Activated CD4-positive, CD25-positive, alpha-beta regulatory T cell (primary cell): ENCODE data around the gene CDH4.

ENCODE experiments used
- DNase-seq, 4 experiments: peaks; one replicate each; lab custom pipeline; 2025; lab: John Stamatoyannopoulos, UW

CDH4 gene

GRCh38 chr20:61880706-61881105 is 628.6 kb downstream of the CDH4 start:
- no peak for DNase-seq

- DNase-seq = no peak
These were observed 629.4 kb downstream of the CDH4 start for GRCh38 chr20:61881416-61881815.

- no peak for DNase-seq
These were observed 629.8 kb downstream of the CDH4 start for GRCh38 chr20:61881861-61882260.

DNA sequence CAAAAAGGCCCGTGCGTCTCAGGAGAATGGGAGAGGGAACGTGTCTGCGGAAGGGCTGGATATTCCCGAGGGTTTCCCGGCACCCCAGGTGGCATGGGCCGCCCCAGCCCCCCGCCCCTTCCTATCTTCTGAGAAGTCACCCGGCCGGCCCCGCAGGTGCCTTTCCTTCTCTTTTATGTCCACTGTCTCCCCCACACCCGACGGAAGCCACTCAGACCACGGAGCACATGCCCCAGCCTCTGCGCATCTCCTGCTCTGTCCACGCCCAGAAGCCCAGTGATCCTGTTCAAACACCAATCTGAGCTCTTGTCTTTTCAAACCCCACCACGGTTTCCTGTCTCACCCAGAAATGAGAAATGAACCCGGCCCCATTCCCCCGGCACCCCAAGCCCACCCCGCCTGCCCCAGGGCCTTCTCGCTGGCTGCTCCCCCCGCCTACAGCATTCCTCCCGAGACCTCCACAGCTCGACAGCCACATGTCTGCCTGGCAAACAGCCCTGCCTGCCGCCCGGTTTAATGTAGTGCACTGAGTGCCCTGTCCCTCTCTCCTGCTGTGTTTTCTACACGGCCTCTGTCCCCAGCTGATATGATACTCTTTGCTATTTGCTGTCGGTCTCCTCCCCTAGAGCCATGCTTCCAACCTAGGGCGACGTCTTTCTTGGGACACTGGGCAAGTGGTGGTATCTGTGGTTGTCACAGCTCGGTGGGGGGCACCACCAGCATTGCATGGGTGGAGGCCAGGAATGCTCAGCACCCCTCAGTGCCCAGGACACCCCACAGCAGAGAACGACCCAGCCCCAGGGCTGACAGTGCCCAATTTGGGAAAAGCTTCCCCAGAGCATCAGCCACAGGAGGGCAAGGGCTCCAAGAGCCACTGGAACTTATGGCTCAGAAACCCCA is 630.9 kb downstream of the CDH4 start:
- no peak for DNase-seq

DNA sequence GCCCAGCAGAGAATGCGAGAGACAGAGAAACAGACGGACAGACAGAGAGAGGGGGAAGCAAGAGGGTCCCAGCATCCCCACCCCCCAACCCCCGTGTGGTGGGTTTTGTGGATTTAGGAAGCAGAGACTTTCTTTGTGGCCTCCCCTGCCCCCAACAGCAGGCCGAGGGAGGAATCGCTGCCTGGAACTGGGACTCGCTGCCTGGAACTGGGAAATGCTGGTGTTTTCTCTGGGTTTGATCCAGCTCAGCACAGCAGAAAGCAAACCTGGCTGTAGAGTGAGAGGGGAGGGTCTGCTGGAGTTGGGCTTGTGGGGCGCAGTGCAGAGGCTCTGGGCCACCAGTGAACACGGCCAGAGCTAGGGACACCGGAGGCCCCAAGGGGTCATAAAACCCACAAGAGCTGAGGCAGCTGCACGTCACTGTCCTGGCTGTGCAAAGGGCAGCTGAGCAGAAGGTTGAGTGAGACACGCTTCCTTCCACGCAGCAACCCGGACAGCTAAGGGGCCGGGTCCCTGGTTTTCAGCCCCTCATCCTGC is 631.9 kb downstream of the CDH4 start:
- no peak for DNase-seq

GRCh38 chr20:61884571-61885389 is 632.7 kb downstream of the CDH4 start:
- no peak for DNase-seq

GRCh38 chr20:61885759-61886715 is 634.0 kb downstream of the CDH4 start:
- DNase-seq = no peak

- DNase-seq = no peak
These were observed 634.9 kb downstream of the CDH4 start for GRCh38 chr20:61886721-61887595.

DNA sequence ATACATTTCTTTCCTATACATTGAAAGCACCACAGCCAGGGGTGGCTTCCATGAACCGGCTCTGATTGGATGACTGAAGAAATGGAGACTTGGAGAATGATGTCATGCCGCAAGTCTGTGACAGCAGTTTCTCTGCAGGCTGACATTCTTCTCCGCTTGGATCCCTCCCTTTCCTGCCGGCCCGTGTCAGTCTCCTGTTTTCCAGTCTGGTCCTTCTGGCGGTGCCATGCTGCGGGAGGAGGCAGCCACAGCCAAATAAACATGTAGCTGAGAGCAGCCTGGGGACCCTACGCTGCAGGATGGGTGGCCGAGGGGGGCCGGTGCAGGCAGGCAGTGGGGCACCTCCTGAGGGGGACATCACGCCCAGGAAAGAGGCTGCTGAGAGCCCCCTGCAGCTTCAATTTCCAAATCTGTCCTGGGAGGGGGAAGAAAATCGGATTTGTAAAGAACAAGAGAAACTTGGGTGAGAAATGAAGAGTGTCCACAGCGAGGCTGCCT is 635.6 kb downstream of the CDH4 start:
- DNase-seq = no peak

GRCh38 chr20:61888101-61888865 is 636.2 kb downstream of the CDH4 start:
- no peak for DNase-seq

GRCh38 chr20:61889659-61890058 is 637.6 kb downstream of the CDH4 start:
- no peak for DNase-seq

DNA sequence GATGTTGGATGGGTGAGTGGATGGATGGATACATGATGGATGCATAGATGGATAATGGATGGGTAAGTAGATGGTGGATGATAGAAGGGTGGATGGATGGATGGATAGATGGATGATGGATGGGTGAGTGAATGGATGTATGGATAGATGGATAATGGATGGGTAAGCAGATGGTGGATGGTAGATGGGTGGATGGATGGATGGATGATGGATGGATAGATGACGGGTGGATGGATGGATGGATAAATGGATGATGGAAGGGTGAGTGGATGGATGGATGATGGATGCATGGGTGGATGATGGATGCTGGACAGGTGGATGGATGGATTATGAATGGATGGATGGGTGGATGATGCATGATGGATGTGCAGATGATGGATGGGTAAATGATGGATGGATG is 638.1 kb downstream of the CDH4 start:
- no peak for DNase-seq

GRCh38 chr20:61891476-61891875 is 639.4 kb downstream of the CDH4 start:
- no peak for DNase-seq

DNA sequence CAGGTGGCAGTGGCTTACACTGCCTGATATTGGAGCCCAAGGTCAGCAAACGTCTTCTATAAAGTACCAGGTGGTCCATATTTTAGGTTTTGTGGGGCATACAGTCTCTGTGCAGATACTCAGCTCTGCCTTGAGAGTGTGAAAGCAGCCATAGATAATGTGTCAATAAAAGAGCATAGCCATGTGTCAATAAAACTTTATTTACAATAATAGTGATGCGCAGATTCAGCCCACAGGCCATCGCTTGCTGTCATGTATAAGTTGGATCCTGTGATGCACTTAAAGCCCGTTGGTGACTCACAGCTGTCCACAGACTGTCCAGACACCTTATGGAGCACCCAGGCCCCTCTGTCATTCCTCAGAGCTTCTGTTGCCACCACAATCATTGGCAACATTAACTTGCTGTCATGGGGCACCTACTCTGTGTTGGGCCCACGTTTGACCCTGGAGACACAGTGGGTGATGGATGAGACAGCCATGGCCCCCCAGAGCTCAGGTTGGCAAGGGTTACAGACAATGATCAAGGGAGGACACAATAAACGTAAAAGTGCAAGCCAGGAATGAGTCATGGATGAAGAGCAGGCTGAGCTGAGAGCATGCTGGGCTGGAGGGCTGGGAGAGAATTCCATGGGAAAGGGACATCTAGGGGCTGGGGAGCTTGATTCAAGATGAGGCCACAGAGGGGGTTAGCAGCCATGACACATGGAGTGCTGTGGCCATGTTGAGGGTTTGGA is 640.0 kb downstream of the CDH4 start:
- DNase-seq = no peak

- DNase-seq = no peak
These were observed 643.0 kb downstream of the CDH4 start for GRCh38 chr20:61895016-61895415.

DNA sequence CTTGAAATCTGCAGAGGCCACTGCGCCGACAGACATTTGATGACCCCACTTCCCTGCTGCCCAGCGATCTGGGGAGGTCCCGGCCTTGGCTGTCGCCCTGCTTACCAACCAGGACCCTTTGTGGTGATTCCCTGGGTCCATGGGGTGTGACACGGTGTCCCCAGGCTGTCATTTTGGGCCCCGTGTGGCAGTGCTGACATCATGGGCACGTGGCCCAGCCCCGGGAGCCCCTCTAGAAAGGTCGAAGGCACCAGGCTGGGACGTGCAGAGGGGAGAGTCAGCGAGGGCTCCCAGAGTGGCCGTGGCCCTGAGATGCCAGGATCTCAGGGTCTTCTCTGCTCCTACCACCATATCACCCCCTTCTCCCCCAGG is 643.6 kb downstream of the CDH4 start:
- no peak for DNase-seq

- no peak for DNase-seq
These were observed 644.2 kb downstream of the CDH4 start for GRCh38 chr20:61896058-61896961.
